RWPE2 (cell line): ENCODE measurements around the gene RBM47.

Source experiments
- ATAC-seq: fragments of 200-7000 bp; cut with Tn5 transposase; 3 replicates; pipeline ENCODE4 v1.9.1; 2021; ENCODE audit warnings: low read depth
- DNase-seq: peaks from one replicate; pipeline ENCODE4 v3.0.0-alpha.2; 2020; ENCODE audit warnings: low spot score
- H3K27ac ChIP-seq: fragments of 450-650 bp; 2 replicates; pipeline ENCODE4 v1.5.1; 2017; ENCODE audit warnings: mild to moderate bottlenecking; ENCODE audit not compliant: poor library complexity, severe bottlenecking
- H3K27me3 ChIP-seq: fragments of 250-450 bp; sonication (Bioruptor Pico); 2 replicates; pipeline ENCODE4 v1.5.1; 2021; ENCODE audit warnings: mild to moderate bottlenecking, moderate library complexity; ENCODE audit not compliant: insufficient read depth, poor library complexity, severe bottlenecking
- H3K36me3 ChIP-seq: fragments of 250-450 bp; sonication (Bioruptor Pico); 2 replicates; pipeline ENCODE4 v1.5.1; 2020; ENCODE audit warnings: low read depth, mild to moderate bottlenecking, moderate library complexity
- H3K4me1 ChIP-seq: fragments of 250-450 bp; sonication (Bioruptor Pico); 2 replicates; pipeline ENCODE4 v1.5.1; 2021; ENCODE audit warnings: mild to moderate bottlenecking, moderate library complexity; ENCODE audit not compliant: insufficient read depth, poor library complexity, severe bottlenecking
- H3K4me3 ChIP-seq: fragments of 250-450 bp; sonication (Bioruptor Pico); 2 replicates; pipeline ENCODE4 v1.5.1; 2021; ENCODE audit warnings: mild to moderate bottlenecking, moderate library complexity; ENCODE audit not compliant: severe bottlenecking
- H3K9me3 ChIP-seq: fragments of 250-450 bp; sonication (Bioruptor Pico); 2 replicates; pipeline ENCODE4 v1.5.1; 2021; ENCODE audit warnings: mild to moderate bottlenecking, moderate library complexity; ENCODE audit not compliant: severe bottlenecking
- CTCF ChIP-seq: fragments of 450-650 bp; IDR thresholded peaks from one replicate; pipeline ENCODE4 v1.5.1; 2017; ENCODE audit warnings: mild to moderate bottlenecking, moderate library complexity; ENCODE audit not compliant: poor library complexity, severe bottlenecking

The RBM47 gene

GRCh38 chr4:40486534-40486933, 143.1 kb downstream of the RBM47 start:
- Histone ChIP-seq H3K36me3 (no peaks in the 10 kb centered on the region), H3K4me1 (peaks cover 12% of the 10 kb centered on the region), H3K27ac (peak overlapping the region; percentile 35), H3K4me3 (no peak overlapping the region), H3K9me3 (no peaks in the 10 kb centered on the region), H3K27me3 (no peaks in the 10 kb centered on the region)
- ATAC-seq (peak; percentile 80), DNase-seq (no peak)
- no peak for TF ChIP-seq CTCF

- DNase-seq = no peak
- no peaks in the 10 kb centered on the region for H3K36me3 ChIP-seq
- no peaks in the 10 kb centered on the region for H3K9me3 ChIP-seq
- H3K27ac ChIP-seq = no peak overlapping the region
- no peaks in the 10 kb centered on the region for H3K27me3 ChIP-seq
- peaks cover 12% of the 10 kb centered on the region for H3K4me1 ChIP-seq
- no peak overlapping the region for H3K4me3 ChIP-seq
- no peak for TF ChIP-seq CTCF
- peak; percentile 35; the same call in 1 of the 3 replicates for ATAC-seq
These were observed 145.1 kb downstream of the RBM47 start for GRCh38 chr4:40484346-40485090.

- DNase-seq (no peak), ATAC-seq (no peak)
- Histone ChIP-seq H3K4me3 (no peak overlapping the region), H3K27me3 (no peaks in the 10 kb centered on the region), H3K27ac (no peak overlapping the region), H3K4me1 (peaks cover 12% of the 10 kb centered on the region), H3K36me3 (no peaks in the 10 kb centered on the region), H3K9me3 (no peaks in the 10 kb centered on the region)
- no peak for TF ChIP-seq CTCF
These were observed 146.5 kb downstream of the RBM47 start for GRCh38 chr4:40482985-40483647.

- Histone ChIP-seq H3K4me3 (no peak overlapping the region), H3K27ac (no peak overlapping the region), H3K27me3 (no peaks in the 10 kb centered on the region), H3K9me3 (no peaks in the 10 kb centered on the region), H3K4me1 (peaks cover 9% of the 10 kb centered on the region), H3K36me3 (no peaks in the 10 kb centered on the region)
- no peak for TF ChIP-seq CTCF
- DNase-seq (no peak), ATAC-seq (no peak)
These were observed 147.7 kb downstream of the RBM47 start for GRCh38 chr4:40481977-40482376.

GRCh38 chr4:40480291-40480690, 149.4 kb downstream of the RBM47 start:
- no peaks in the 10 kb centered on the region for H3K27me3 ChIP-seq

More at GRCh38 chr4:40480291-40480690, 149.4 kb downstream of the RBM47 start:
- Histone ChIP-seq H3K36me3 (no peaks in the 10 kb centered on the region), H3K4me1 (no peaks in the 10 kb centered on the region), H3K9me3 (no peaks in the 10 kb centered on the region), H3K27ac (no peak overlapping the region), H3K4me3 (no peak overlapping the region)
- no peak for TF ChIP-seq CTCF
- DNase-seq (no peak), ATAC-seq (no peak)
